IPS-NIHi7 (cell line): ENCODE data around the gene NOTCH2.

Experiments used
- DNase-seq: peaks from one replicate; pipeline ENCODE4 v3.0.0; 2012; ENCODE audit warnings: mixed read lengths; ENCODE audit errors: extremely low spot score

Gene NOTCH2

GRCh38 chr1:119908661-119909060 is 160.8 kb downstream of the NOTCH2 start:
- DNase-seq: no peak

- DNase-seq: no peak
Measured at GRCh38 chr1:119906927-119907652, 162.4 kb downstream of the NOTCH2 start.

- no peak for DNase-seq
Measured at GRCh38 chr1:119903443-119903835, 166.0 kb downstream of the NOTCH2 start.

GRCh38 chr1:119902775-119903442 is 166.6 kb downstream of the NOTCH2 start:
- no peak for DNase-seq

- DNase-seq: no peak
Measured at GRCh38 chr1:119898981-119899720, 170.3 kb downstream of the NOTCH2 start.

GRCh38 chr1:119898530-119898929 is 170.9 kb downstream of the NOTCH2 start:
- no peak for DNase-seq

GRCh38 chr1:119896303-119896702 is 173.2 kb downstream of the NOTCH2 start, which contains the start of gene ADAM30:
ADAM30 (minus strand) TSS chr1:119896515; CDS start chr1:119896336, 179 bp downstream.
- peak; percentile 62 for DNase-seq

- DNase-seq: no peak
Measured at GRCh38 chr1:119895102-119895501, 174.4 kb downstream of the NOTCH2 start.

GRCh38 chr1:119893827-119894700 is 175.4 kb downstream of the NOTCH2 start:
- DNase-seq: no peak

GRCh38 chr1:119893238-119893791 is 176.1 kb downstream of the NOTCH2 start:
- no peak for DNase-seq

- no peak for DNase-seq
Measured at GRCh38 chr1:119891386-119891785, 178.1 kb downstream of the NOTCH2 start.

- no peak for DNase-seq
Measured at GRCh38 chr1:119888476-119888875, 181.0 kb downstream of the NOTCH2 start.

GRCh38 chr1:119887427-119887826 is 182.0 kb downstream of the NOTCH2 start:
- no peak for DNase-seq

- DNase-seq: peak; percentile 79
Measured at GRCh38 chr1:119885903-119886783, 183.3 kb downstream of the NOTCH2 start.

GRCh38 chr1:119884711-119885110 is 184.8 kb downstream of the NOTCH2 start:
- no peak for DNase-seq

GRCh38 chr1:119883826-119884225 is 185.6 kb downstream of the NOTCH2 start:
- no peak for DNase-seq

- no peak for DNase-seq
Measured at GRCh38 chr1:119882132-119883049, 187.1 kb downstream of the NOTCH2 start.

GRCh38 chr1:119879510-119880434 is 189.7 kb downstream of the NOTCH2 start:
- DNase-seq: no peak
